HUES48 (cell line): Measurements from ENCODE around the gene ESPN.

ENCODE experiments used
- H3K27ac ChIP-seq: one replicate; pipeline ENCODE4 v1.7.0; 2013; ENCODE audit warnings: low read depth, low read length, inconsistent platforms
- H3K27me3 ChIP-seq: 2 replicates; pipeline ENCODE4 v1.6.1; 2013; ENCODE audit warnings: mild to moderate bottlenecking, low read length; ENCODE audit not compliant: control insufficient read depth, insufficient read depth
- H3K36me3 ChIP-seq: 2 replicates; pipeline ENCODE4 v1.6.1; 2013; ENCODE audit warnings: low read length; ENCODE audit not compliant: control insufficient read depth, insufficient read depth
- H3K4me1 ChIP-seq: 2 replicates; pipeline ENCODE4 v1.6.1; 2013; ENCODE audit warnings: mild to moderate bottlenecking, low read length; ENCODE audit not compliant: control insufficient read depth, insufficient read depth
- H3K4me3 ChIP-seq: 2 replicates; pipeline ENCODE4 v1.5.1; 2013; ENCODE audit warnings: mild to moderate bottlenecking, low read depth, low read length
- H3K9ac ChIP-seq: 2 replicates; pipeline ENCODE4 v1.6.1; 2013; ENCODE audit warnings: mild to moderate bottlenecking, low read depth, low read length, moderate library complexity
- H3K9me3 ChIP-seq: 2 replicates; pipeline ENCODE4 v1.6.1; 2013; ENCODE audit warnings: low read length; ENCODE audit not compliant: control insufficient read depth, insufficient read depth

Gene ESPN

DNA sequence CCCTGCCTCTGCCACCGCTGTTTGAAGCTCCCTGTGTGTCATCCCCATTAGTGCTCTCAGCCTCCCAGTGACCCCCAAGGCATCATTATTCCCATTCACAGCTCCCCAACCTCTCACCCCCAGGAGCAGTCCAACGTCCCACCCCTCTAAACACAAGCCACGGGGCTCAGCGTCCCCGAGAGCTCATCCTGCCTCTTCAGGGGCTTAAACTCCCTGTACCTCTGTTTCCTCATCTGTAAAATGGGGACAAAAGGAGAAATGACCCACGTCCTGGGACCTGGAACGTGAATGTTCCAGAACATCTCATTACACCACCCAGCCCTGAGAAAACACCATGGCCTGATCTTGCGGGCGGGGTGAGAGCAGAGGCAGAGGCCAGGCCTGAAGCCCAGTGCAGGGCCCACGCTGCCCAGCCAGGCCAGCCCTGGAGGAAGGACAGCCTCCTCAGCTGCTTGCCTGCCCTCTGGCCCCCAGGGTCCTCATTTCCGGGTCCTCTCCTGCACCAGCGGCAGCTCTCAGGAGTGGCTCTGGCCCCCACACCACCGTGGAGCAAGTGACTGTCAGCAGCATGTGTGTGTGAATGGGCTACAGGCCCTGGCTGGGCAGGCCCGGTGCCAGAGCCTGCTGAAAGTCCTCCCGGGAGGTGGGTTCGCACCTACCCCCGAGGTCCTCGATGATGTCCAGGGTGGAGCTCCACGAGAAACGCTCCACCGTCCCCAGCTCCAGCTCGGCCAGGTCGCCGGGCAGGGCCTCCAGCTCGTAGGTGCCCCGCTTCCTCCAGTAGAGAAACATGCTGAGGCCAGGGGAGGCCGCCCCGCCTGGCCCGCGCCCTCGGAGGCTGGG, 81.0 kb downstream of the ESPN start:
- Histone ChIP-seq H3K4me3 (no peak overlapping the region), H3K4me1 (no peaks in the 10 kb centered on the region), H3K27me3 (no peaks in the 10 kb centered on the region)

DNA sequence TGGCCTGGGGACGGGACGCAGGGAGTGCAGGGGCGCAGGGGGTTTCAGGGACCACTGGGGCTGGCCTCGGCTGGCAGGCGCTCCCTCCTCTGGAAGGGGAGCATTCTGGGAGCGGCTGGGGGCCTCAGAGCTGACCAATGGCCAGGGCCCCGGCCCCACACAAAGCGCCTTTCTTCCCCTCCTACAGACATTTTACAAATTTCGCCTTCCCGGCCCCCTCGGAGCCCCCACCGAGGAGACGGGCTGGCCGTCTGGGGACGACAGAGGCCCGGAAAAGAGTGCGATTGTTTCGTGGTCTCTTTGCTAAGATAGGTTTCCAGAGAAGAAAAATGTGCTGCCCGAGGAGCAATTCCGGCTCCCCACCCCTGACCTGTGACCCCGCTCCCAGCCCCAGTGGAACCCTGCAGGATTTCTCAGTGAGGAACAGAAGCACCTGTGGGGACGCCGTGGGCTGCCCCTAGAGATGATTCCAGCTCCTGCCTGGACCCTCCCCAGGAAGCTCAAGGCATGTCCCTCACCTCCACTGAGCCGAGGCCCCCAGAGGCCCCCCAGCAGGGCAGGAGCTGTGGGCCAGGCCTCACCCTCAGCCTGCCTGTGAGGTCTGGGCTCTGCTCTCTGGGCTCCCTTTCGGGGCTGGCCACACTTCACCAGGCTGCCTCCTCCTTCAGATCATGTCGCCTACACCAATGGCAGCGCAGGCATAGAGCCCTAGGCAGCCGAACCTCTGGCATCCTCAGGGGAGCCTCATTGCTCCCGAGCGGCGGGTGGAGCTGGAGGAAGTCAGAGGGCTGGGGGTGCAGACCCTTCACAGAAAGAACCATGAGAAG, 81.8 kb downstream of the ESPN start:
- Histone ChIP-seq H3K9ac (no peak overlapping the region), H3K36me3 (no peaks in the 10 kb centered on the region), H3K27ac (no peak overlapping the region), H3K4me1 (no peaks in the 10 kb centered on the region), H3K4me3 (no peak overlapping the region), H3K9me3 (no peaks in the 10 kb centered on the region), H3K27me3 (no peaks in the 10 kb centered on the region)

More for the DNA sequence above, 81.0 kb downstream of the ESPN start:
- no peaks in the 10 kb centered on the region for H3K36me3 ChIP-seq
- no peak overlapping the region for H3K27ac ChIP-seq
- no peaks in the 10 kb centered on the region for H3K9me3 ChIP-seq
- H3K9ac ChIP-seq, result no peak overlapping the region

DNA sequence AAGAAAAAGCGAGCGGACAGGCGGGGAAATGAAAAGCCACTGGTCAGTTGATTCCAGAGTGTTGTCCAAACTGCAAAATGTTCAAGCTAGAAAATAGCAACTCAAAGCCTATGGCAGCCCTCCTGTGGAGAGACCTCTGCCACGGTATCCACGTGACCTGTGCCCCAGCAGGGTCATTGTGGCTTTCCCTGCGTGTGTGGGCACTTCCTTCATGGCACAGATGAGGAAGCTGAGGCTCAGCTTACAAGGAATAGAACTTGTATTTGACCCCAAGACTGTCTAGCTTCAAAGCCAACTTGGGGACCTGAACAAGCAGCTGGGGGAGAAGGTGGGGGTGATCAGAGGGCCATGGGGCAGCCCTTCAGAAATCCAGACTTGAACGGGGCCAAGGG, 82.5 kb downstream of the ESPN start:
- H3K27ac ChIP-seq, result no peak overlapping the region
- no peaks in the 10 kb centered on the region for H3K9me3 ChIP-seq
- H3K27me3 ChIP-seq, result no peaks in the 10 kb centered on the region
- no peak overlapping the region for H3K4me3 ChIP-seq
- no peak overlapping the region for H3K9ac ChIP-seq
- no peaks in the 10 kb centered on the region for H3K4me1 ChIP-seq
- no peaks in the 10 kb centered on the region for H3K36me3 ChIP-seq

DNA sequence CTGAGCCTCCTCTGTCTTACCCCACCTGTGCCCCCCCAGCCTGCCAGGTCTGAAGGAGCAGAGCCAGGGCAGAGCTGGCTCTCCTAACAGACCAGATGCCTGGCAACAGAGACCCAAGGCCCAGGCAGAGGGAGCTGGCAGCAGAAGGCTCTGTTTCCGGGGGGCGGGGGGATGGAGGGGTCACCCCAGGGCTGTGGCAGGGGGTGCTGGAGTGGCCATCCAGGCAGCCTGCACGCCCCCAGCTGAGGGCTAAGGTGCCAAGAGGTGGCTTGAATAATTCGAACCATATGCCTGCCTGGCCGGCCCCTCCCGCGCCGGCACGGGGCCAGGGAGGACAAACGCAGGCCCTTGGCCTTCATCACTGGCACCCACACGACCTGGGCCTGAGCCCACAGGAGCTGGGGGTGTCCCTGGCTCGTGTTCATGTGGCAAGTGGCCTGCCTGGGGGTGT, 82.9 kb downstream of the ESPN start:
- Histone ChIP-seq H3K4me1 (no peaks in the 10 kb centered on the region), H3K9ac (no peak overlapping the region), H3K4me3 (no peak overlapping the region), H3K36me3 (no peaks in the 10 kb centered on the region), H3K9me3 (no peaks in the 10 kb centered on the region), H3K27ac (no peak overlapping the region), H3K27me3 (no peaks in the 10 kb centered on the region)

DNA sequence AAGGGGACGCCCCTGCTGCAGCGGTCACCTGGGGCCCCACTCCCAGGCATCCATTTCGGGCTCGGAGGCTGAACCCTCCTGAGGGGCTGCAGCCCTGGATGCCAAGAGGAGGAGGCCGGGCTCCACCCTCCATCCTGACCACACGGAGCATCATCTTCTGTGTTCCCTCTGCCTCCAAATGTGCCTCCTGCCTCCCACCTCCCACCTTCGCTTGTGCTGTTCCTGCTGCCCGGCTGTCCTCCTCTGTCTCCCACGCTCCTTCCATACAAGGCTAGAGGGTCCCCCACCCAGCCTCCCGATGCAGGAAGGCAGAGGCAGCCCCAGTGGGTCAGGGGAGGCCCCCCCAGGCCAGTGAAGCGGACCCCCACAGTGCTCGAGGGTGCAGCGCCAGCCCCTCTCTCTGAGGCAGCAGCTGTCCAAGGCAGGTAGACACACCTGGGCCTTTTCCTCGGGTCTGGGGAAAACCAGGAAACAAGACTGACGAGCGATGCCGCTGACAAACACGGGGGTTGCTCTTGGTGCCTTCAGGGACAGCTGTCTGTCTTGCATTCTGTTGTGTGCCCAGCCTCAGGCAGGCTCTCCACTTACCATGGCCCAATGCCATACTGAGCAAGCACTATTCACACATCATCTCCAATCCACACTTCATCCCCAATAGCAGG, 83.7 kb downstream of the ESPN start:
- no peaks in the 10 kb centered on the region for H3K27me3 ChIP-seq
- H3K27ac ChIP-seq, result no peak overlapping the region
- H3K36me3 ChIP-seq, result no peaks in the 10 kb centered on the region
- no peak overlapping the region for H3K9ac ChIP-seq
- no peak overlapping the region for H3K4me3 ChIP-seq
- no peaks in the 10 kb centered on the region for H3K9me3 ChIP-seq
- H3K4me1 ChIP-seq, result no peaks in the 10 kb centered on the region

DNA sequence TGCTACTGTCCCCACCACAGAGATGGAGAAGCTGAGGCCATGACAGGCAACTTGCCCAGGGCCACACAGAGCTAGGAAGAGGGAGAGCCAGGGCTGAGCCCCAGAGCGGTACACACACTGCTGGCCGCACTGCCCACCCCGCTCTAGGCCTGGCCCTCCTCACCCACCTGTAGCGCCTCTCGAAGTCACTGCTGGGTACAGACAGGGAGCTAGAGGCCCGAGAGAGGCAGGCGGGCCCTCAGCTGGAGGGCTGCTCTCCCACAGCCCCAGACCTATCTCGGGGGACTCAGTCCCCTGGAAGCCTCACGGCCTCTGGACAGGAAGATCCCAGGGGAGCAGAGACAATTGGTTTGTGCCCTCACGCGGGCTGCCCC, 84.2 kb downstream of the ESPN start:
- Histone ChIP-seq H3K9me3 (no peaks in the 10 kb centered on the region), H3K4me1 (no peaks in the 10 kb centered on the region), H3K36me3 (no peaks in the 10 kb centered on the region), H3K4me3 (no peak overlapping the region), H3K27me3 (no peaks in the 10 kb centered on the region), H3K27ac (no peak overlapping the region), H3K9ac (no peak overlapping the region)

DNA sequence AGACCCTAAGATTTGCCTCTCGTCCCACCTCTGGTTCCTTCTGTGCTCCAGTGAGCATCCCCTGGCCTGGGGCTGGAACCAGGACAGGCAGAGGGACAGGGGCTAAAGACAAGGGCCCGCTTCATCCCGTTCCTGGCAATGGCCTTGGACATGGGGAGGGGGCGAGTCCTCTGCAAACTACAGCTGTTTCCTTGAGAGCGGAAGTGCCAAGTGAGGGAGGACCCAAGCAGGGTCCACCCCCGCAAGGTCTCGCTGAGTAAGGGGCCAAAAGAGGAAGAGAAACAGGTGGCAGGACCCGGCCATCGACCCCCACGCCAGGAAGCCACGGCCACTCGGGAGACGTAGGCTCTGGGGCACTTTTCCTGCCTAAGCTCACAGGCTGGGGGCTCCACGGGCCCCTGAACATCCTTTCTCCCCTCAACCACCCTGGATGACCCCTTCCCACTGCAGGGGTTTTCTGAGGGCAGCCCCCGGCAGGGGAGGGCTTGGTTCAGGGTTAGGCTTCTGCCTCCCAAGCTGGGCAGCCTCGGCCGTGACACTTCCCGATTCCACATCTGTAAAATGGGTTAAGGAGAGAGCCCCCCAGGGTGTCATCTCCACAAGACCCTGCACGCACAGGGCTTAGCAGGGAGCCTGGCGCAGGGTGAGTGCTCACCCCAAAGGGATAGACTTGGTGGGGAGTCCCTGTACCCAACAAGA, 84.8 kb downstream of the ESPN start:
- Histone ChIP-seq H3K9ac (no peak overlapping the region), H3K9me3 (no peaks in the 10 kb centered on the region), H3K36me3 (no peaks in the 10 kb centered on the region), H3K4me3 (no peak overlapping the region), H3K27me3 (no peaks in the 10 kb centered on the region), H3K27ac (no peak overlapping the region), H3K4me1 (no peaks in the 10 kb centered on the region)

DNA sequence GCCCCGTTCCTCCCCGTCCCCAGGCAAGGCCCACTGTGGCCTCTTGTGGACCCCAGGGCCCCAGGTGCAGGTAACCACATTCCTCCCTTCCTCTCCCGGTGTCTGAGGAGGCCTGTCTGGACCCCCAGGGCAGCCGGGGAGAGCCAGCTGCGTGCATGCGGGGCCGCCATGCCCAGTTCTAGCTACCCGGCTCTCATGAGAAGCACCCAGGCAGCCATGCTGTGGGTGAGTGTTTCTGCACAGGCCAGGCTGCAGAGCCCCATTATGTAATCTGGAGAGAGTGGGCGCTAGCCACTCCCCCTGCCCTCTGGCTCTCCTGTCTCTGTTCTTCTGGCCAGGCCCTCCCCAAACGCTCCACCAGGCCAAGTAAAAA, 85.3 kb downstream of the ESPN start:
- H3K4me1 ChIP-seq, result no peaks in the 10 kb centered on the region
- H3K9ac ChIP-seq, result no peak overlapping the region
- no peak overlapping the region for H3K27ac ChIP-seq
- H3K9me3 ChIP-seq, result no peaks in the 10 kb centered on the region
- H3K4me3 ChIP-seq, result no peak overlapping the region
- H3K36me3 ChIP-seq, result no peaks in the 10 kb centered on the region
- no peaks in the 10 kb centered on the region for H3K27me3 ChIP-seq

DNA sequence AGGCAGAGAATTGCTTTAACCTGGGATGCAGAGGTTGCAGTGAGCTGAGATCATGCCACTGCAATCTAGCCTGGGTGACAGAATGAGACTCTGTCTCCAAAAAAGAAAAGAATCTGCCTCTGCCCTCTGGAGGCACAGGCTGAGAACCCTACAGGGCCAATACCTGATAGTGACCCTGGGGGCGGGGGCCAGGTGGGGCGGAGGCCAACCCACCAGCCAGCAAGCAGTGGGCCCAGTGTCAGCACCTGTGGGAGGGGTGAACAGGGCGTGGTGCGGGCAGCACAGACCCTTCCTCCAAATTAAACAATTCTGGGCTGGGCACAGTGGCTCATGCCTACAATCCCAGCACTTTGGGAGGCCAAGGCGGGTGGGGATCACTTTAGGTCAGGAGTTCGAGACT, 85.9 kb downstream of the ESPN start:
- Histone ChIP-seq H3K27me3 (no peaks in the 10 kb centered on the region), H3K4me3 (no peak overlapping the region), H3K27ac (no peak overlapping the region), H3K36me3 (no peaks in the 10 kb centered on the region), H3K9me3 (no peaks in the 10 kb centered on the region), H3K9ac (no peak overlapping the region), H3K4me1 (no peaks in the 10 kb centered on the region)
